OCI-LY1 (cell line): ENCODE data around the gene NOP16.

Experiments used
- H2AFZ ChIP-seq: fragments of 200-600 bp; sonication (generic), shearing (Covaris generic); 2 replicates; pipeline ENCODE4 v1.6.0; 2014; ENCODE audit warnings: antibody characterized with exemption, mild to moderate bottlenecking, low read length
- H3F3A ChIP-seq: fragments of 200-600 bp; sonication (generic), shearing (Covaris generic); 2 replicates; pipeline ENCODE4 v1.6.0; 2014; ENCODE audit warnings: mild to moderate bottlenecking, antibody characterized with exemption, low read length, moderate library complexity; ENCODE audit not compliant: insufficient read depth
- H3K27ac ChIP-seq: fragments of 200-600 bp; sonication (generic); 2 replicates; pipeline ENCODE4 v1.5.1; 2014; ENCODE audit warnings: low read length, mixed run types, mild to moderate bottlenecking, low read depth; ENCODE audit not compliant: poor library complexity, severe bottlenecking
- H3K27me3 ChIP-seq: fragments of 200-600 bp; sonication (generic); 2 replicates; pipeline ENCODE4 v1.6.0; 2014; ENCODE audit warnings: antibody characterized with exemption, mild to moderate bottlenecking, low read length, moderate library complexity; ENCODE audit not compliant: insufficient read depth
- H3K36me3 ChIP-seq: fragments of 200-600 bp; sonication (generic); 2 replicates; pipeline ENCODE4 v1.6.1; 2014; ENCODE audit warnings: mild to moderate bottlenecking, antibody characterized with exemption, low read length, moderate library complexity, mixed read lengths; ENCODE audit not compliant: insufficient read depth
- H3K4me1 ChIP-seq: fragments of 200-600 bp; sonication (generic); 2 replicates; pipeline ENCODE4 v1.5.1; 2014; ENCODE audit warnings: mild to moderate bottlenecking, low read length, moderate library complexity; ENCODE audit not compliant: insufficient read depth, severe bottlenecking
- H3K4me2 ChIP-seq: fragments of 200-600 bp; sonication (generic), shearing (Covaris generic); 2 replicates; pipeline ENCODE4 v1.6.1; 2014; ENCODE audit warnings: low read length
- H3K4me3 ChIP-seq: fragments of 200-600 bp; sonication (generic); 2 replicates; pipeline ENCODE4 v1.5.1; 2014; ENCODE audit warnings: low read length, low read depth, mild to moderate bottlenecking, mixed read lengths; ENCODE audit not compliant: poor library complexity, severe bottlenecking
- H3K79me2 ChIP-seq: fragments of 200-600 bp; shearing (Covaris generic); 2 replicates; pipeline ENCODE4 v1.6.1; 2016; ENCODE audit warnings: mixed run types, low read length, mixed read lengths; ENCODE audit not compliant: insufficient read depth
- H3K9ac ChIP-seq: fragments of 200-600 bp; sonication (generic), shearing (Covaris generic); 2 replicates; pipeline ENCODE4 v1.6.1; 2014; ENCODE audit warnings: mild to moderate bottlenecking, low read length, mixed read lengths
- H3K9me2 ChIP-seq: fragments of 200-600 bp; sonication (generic), shearing (Covaris generic); 2 replicates; pipeline ENCODE4 v1.6.1; 2014; ENCODE audit warnings: low read depth, mild to moderate bottlenecking, low read length, mixed read lengths
- H3K9me3 ChIP-seq: fragments of 200-600 bp; shearing (Covaris generic); 2 replicates; pipeline ENCODE4 v1.6.1; 2014; ENCODE audit warnings: low read length, mixed read lengths
- H4K20me1 ChIP-seq: fragments of 200-600 bp; sonication (generic), shearing (Covaris generic); 2 replicates; pipeline ENCODE4 v1.6.0; 2016; ENCODE audit warnings: mild to moderate bottlenecking, low read length; ENCODE audit not compliant: insufficient read depth
- CTCF ChIP-seq: fragments of 200-600 bp; sonication (generic), shearing (Covaris generic); IDR thresholded peaks from 2 replicates; pipeline ENCODE4 v1.5.1; 2017; ENCODE audit warnings: mild to moderate bottlenecking, antibody characterized with exemption, low read length, moderate library complexity, mixed read lengths
- EZH2 ChIP-seq: fragments of 200-600 bp; sonication (generic), shearing (Covaris generic); IDR thresholded peaks from 2 replicates; pipeline ENCODE4 v1.8.0; 2017; ENCODE audit warnings: borderline replicate concordance, mixed run types, mild to moderate bottlenecking, antibody characterized with exemption, low read length, moderate library complexity, mixed read lengths

The NOP16 gene

GRCh38 chr5:176364765-176365350, 23.5 kb downstream of the NOP16 start:
- TF ChIP-seq EZH2, result no peak
- no peak for TF ChIP-seq CTCF
- Histone ChIP-seq H3K27me3 (no peaks in the 10 kb centered on the region), H4K20me1 (no peaks in the 10 kb centered on the region), H3K79me2 (peaks cover 8% of the 10 kb centered on the region; the same call in 1 of the 2 replicates), H3K36me3 (peaks cover under 1% of the 10 kb centered on the region; the same call in 1 of the 2 replicates), H3K9ac (peak overlapping the region; percentile 68), H3K4me1 (peaks cover 15% of the 10 kb centered on the region), H2AFZ (peak overlapping the region; percentile 89; the same call in 1 of the 2 replicates), H3K9me3 (no peaks in the 10 kb centered on the region), H3K9me2 (no peaks in the 10 kb centered on the region), H3F3A (no peaks in the 10 kb centered on the region), H3K4me2 (peak overlapping the region; percentile 90), H3K4me3 (peak overlapping the region; percentile 63), H3K27ac (no peak overlapping the region)

- Histone ChIP-seq H4K20me1 (no peaks in the 10 kb centered on the region), H3K27ac (no peak overlapping the region), H3K9me2 (no peaks in the 10 kb centered on the region), H3K4me3 (peak overlapping the region; percentile 86), H3K27me3 (no peaks in the 10 kb centered on the region), H3K36me3 (peaks cover 21% of the 10 kb centered on the region), H3K9ac (peak overlapping the region; percentile 84), H3K79me2 (peaks cover 8% of the 10 kb centered on the region; the same call in 1 of the 2 replicates), H3K4me1 (peaks cover 15% of the 10 kb centered on the region), H3K9me3 (no peaks in the 10 kb centered on the region), H3F3A (no peaks in the 10 kb centered on the region), H2AFZ (0 out of 2 replicates have a peak overlapping the region, but pooled peaks have one; percentile 5), H3K4me2 (peak overlapping the region; percentile 94)
- TF ChIP-seq CTCF, result no peak
- TF ChIP-seq EZH2, result no peak
Observed at GRCh38 chr5:176362233-176362490, 26.2 kb downstream of the NOP16 start.

GRCh38 chr5:176361437-176362232, 26.8 kb downstream of the NOP16 start, which contains the start of gene KIAA1191:
Gene KIAA1191 (minus strand): TSS chr5:176361764. CDS start chr5:176359508, 2,256 bp downstream.
- Histone ChIP-seq H3K4me3 (peak within 1 kb of the TSS; percentile 86), H3K79me2 (peaks cover 8% of the 10 kb centered on the region; the same call in 1 of the 2 replicates), H2AFZ (0 out of 2 replicates have a peak within 1 kb of the TSS, but pooled peaks have one; percentile 5), H3K27me3 (no peaks in the 10 kb centered on the region), H3K4me2 (peak within 1 kb of the TSS; percentile 94), H3K36me3 (peaks cover 24% of the 10 kb centered on the region), H3K4me1 (peaks cover 15% of the 10 kb centered on the region), H3K9me3 (no peaks in the 10 kb centered on the region), H4K20me1 (no peaks in the 10 kb centered on the region), H3K9me2 (no peaks in the 10 kb centered on the region), H3K27ac (peak within 1 kb of the TSS; percentile 13), H3F3A (no peaks in the 10 kb centered on the region), H3K9ac (peak within 1 kb of the TSS; percentile 84)
- TF ChIP-seq CTCF, result peak; percentile 32; the same call in 1 of the 2 replicates
- no peak for TF ChIP-seq EZH2
